Hepatocyte (in vitro differentiated cells): ENCODE data around the gene PALLD.

ENCODE experiments used
- EZH2 ChIP-seq: fragments of 200-600 bp; sonication (generic); IDR thresholded peaks from 2 replicates; pipeline ENCODE4 v1.6.1; 2016; ENCODE audit warnings: antibody characterized with exemption, mild to moderate bottlenecking, borderline replicate concordance
- EZH2phosphoT487 ChIP-seq: fragments of 200-600 bp; sonication (generic); IDR thresholded peaks from one replicate; pipeline ENCODE4 v1.6.1; 2018; ENCODE audit warnings: antibody characterized with exemption, mild to moderate bottlenecking, low read depth, moderate library complexity; ENCODE audit not compliant: unreplicated experiment, severe bottlenecking
- TF ChIP-seq, protein P1 (sequence below): fragments of 200-600 bp; sonication (generic); IDR thresholded peaks from 2 replicates; pipeline ENCODE4 v1.5.1; 2016; ENCODE audit warnings: antibody characterized with exemption, mild to moderate bottlenecking; ENCODE audit not compliant: poor library complexity

DNA sequence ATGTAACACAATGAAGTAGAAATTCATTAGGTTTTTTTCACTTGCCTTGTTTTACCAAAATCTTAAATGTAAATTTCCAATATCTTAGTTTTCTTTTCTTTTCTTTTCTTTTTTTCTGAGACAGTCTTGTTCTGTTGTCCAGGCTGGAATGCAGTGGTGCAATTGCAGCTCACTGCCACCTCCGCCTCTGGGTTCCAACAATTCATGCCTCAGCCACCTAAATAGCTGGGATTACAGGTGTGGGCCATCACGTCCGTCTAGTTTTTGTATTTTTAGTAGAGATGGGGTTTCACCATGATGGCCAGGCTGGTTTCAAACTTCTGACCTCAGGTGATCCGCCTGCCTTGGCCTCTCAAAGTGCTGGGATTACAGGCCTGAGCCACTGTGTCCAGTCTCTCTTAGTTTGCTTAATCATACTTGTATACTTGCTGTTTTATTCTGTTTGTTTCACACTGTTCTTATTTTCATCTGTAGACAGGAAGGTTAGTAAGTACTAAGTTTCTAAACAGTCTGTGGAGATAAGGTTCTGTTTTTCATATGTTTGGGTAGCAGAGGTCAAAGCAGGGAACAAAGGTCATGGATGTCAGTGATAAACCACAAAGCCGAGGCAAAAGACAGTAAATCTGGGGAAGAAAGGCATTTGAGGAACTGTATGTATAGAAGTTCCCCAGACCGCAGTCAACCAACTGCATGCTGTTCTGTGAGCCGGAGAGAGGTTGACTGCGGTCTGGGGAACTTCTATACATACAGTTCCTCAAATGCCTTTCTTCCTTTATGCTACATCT is 384.2 kb downstream of the PALLD start:
- TF ChIP-seq, protein P1, sequence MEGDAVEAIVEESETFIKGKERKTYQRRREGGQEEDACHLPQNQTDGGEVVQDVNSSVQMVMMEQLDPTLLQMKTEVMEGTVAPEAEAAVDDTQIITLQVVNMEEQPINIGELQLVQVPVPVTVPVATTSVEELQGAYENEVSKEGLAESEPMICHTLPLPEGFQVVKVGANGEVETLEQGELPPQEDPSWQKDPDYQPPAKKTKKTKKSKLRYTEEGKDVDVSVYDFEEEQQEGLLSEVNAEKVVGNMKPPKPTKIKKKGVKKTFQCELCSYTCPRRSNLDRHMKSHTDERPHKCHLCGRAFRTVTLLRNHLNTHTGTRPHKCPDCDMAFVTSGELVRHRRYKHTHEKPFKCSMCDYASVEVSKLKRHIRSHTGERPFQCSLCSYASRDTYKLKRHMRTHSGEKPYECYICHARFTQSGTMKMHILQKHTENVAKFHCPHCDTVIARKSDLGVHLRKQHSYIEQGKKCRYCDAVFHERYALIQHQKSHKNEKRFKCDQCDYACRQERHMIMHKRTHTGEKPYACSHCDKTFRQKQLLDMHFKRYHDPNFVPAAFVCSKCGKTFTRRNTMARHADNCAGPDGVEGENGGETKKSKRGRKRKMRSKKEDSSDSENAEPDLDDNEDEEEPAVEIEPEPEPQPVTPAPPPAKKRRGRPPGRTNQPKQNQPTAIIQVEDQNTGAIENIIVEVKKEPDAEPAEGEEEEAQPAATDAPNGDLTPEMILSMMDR = no peak
- TF ChIP-seq EZH2 = no peak
- TF ChIP-seq EZH2phosphoT487 = no peak
